ENCODE results near the gene C16orf86. TPM values are rescaled to one million over a fixed set of nuclear protein-coding genes. Genes with fewer than 3 reads are reported as not detected.

Gene C16orf86
- total RNA-seq, 3 donors from 2014 or later (not counting 1 experiment from before 2014, with no cell fraction given): 3.5 to 4.4 (median 3.6) TPM

DNA sequence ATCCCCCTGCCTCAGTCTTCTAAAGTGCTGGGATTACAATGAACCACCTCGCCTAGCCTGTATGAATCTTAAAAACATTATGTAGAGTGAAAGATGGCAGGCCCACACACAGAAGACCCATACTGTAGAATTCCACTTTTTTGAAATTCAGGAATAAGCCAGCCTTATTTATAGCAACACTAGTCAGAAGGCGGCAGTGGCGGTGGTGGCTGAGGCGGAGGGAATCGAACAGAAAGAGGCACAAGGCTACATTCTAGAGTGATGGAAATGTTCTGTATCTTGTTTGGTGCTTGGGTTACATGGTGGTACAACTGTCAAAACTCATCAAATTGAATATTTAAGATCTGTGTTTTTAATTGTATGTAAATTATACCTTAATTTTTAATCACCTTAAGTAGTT, 41.2 kb downstream of the C16orf86 start:
- Histone ChIP-seq H3K9me3 (ENCODE audit: control insufficient read depth, insufficient read depth, low read length) (no peaks in the 10 kb centered on the region), H3K27me3 (ENCODE audit: control insufficient read depth, insufficient read depth, low read length) (no peaks in the 10 kb centered on the region), H3K4me3 (ENCODE audit: low read length) (no peak overlapping the region), H3K36me3 (ENCODE audit: control insufficient read depth, insufficient read depth, low read length) (no peaks in the 10 kb centered on the region), H3K27ac (ENCODE audit: low read length) (no peak overlapping the region), H3K4me1 (ENCODE audit: control insufficient read depth, insufficient read depth, low read length) (peaks cover 10% of the 10 kb centered on the region)
- TF ChIP-seq, protein P1, sequence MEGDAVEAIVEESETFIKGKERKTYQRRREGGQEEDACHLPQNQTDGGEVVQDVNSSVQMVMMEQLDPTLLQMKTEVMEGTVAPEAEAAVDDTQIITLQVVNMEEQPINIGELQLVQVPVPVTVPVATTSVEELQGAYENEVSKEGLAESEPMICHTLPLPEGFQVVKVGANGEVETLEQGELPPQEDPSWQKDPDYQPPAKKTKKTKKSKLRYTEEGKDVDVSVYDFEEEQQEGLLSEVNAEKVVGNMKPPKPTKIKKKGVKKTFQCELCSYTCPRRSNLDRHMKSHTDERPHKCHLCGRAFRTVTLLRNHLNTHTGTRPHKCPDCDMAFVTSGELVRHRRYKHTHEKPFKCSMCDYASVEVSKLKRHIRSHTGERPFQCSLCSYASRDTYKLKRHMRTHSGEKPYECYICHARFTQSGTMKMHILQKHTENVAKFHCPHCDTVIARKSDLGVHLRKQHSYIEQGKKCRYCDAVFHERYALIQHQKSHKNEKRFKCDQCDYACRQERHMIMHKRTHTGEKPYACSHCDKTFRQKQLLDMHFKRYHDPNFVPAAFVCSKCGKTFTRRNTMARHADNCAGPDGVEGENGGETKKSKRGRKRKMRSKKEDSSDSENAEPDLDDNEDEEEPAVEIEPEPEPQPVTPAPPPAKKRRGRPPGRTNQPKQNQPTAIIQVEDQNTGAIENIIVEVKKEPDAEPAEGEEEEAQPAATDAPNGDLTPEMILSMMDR (IDR thresholded peaks at IDR 0.05): no peak
- DNase-seq (no peak), ATAC-seq (no peak)
- Mint-ChIP-seq H3K36me3 (no peaks in the 10 kb centered on the region), H3K27me3 (ENCODE audit: low read depth in 2 of 2) (no peaks in the 10 kb centered on the region), H3K9me3 (no peaks in the 10 kb centered on the region), H3K4me3 (no peak overlapping the region), H3K27ac (no peak overlapping the region), H3K4me1 (peaks cover 17 to 24% of the 10 kb centered on the region in 2 donors)
- 99% methylated on average over 5 of the region's 5 CpGs for WGBS (ENCODE audit: insufficient coverage)
- intact Hi-C loops (cut with micrococcal nuclease): no loop called here

DNA sequence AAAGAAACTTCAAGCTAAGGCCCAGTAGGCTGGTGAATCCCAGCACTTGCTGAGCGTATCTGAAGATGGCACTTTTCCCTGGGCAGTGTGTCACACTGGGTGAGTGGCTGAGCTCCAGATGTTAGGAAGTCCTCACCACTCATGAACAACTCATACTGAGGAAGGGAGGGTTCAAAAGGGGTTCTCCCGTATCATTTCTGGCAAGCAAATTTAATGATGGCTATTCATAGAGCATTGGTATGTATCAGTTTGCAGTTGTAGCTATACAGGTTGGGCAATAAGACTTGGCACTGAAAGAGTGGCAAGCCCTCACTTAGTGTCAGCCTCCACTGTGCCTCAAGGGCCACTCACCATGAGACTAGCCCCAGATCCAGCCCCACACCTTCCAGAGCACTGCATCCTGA, 41.8 kb downstream of the C16orf86 start:
- 94% methylated on average over 2 of the region's 2 CpGs for WGBS (ENCODE audit: insufficient coverage)
- Histone ChIP-seq H3K9me3 (ENCODE audit: control insufficient read depth, insufficient read depth, low read length) (no peaks in the 10 kb centered on the region), H3K27ac (ENCODE audit: low read length) (no peak overlapping the region), H3K4me1 (ENCODE audit: control insufficient read depth, insufficient read depth, low read length) (peaks cover 4% of the 10 kb centered on the region), H3K36me3 (ENCODE audit: control insufficient read depth, insufficient read depth, low read length) (no peaks in the 10 kb centered on the region), H3K4me3 (ENCODE audit: low read length) (no peak overlapping the region), H3K27me3 (ENCODE audit: control insufficient read depth, insufficient read depth, low read length) (no peaks in the 10 kb centered on the region)
- H3K27ac Mint-ChIP-seq: no peak overlapping the region
- intact Hi-C loops (cut with micrococcal nuclease): no loop called here
- TF ChIP-seq, protein P1 (IDR thresholded peaks at IDR 0.05): no peak
- no peaks in the 10 kb centered on the region for H3K9me3 Mint-ChIP-seq
- H3K36me3 Mint-ChIP-seq: no peaks in the 10 kb centered on the region
- H3K4me1 Mint-ChIP-seq: peaks cover 14 to 19% of the 10 kb centered on the region in 2 donors
- H3K27me3 Mint-ChIP-seq (ENCODE audit: low read depth in 2 of 2): no peaks in the 10 kb centered on the region
- no peak for ATAC-seq
- DNase-seq: no peak
- no peak overlapping the region for H3K4me3 Mint-ChIP-seq

DNA sequence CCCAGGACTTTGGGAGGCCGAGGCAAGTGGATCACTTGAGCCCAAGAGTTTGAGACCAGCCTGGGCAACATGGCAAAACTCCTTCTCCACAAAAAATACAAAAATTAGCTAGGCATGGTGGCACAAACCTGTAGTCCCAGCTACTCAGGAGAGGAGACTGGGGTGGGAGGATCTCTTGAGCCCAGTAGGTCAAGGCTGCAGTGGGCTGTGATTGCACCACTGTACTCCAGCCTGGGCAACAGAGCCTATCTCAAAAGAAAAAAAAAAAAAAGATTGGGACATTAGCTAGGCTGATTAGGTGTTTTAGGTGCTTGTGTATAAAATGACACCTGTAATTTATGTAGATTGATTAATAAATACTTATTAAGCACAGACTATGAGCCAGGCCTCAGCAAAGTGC, 42.4 kb downstream of the C16orf86 start:
- Histone ChIP-seq H3K9me3 (ENCODE audit: control insufficient read depth, insufficient read depth, low read length) (no peaks in the 10 kb centered on the region), H3K27me3 (ENCODE audit: control insufficient read depth, insufficient read depth, low read length) (no peaks in the 10 kb centered on the region), H3K36me3 (ENCODE audit: control insufficient read depth, insufficient read depth, low read length) (no peaks in the 10 kb centered on the region), H3K4me3 (ENCODE audit: low read length) (no peak overlapping the region), H3K27ac (ENCODE audit: low read length) (no peak overlapping the region), H3K4me1 (ENCODE audit: control insufficient read depth, insufficient read depth, low read length) (no peaks in the 10 kb centered on the region)
- Mint-ChIP-seq H3K36me3 (no peaks in the 10 kb centered on the region), H3K9me3 (no peaks in the 10 kb centered on the region), H3K27me3 (ENCODE audit: low read depth in 2 of 2) (no peaks in the 10 kb centered on the region), H3K4me1 (peaks cover 7 to 12% of the 10 kb centered on the region in 2 donors), H3K4me3 (no peak overlapping the region), H3K27ac (no peak overlapping the region)
- ATAC-seq (no peak), DNase-seq (no peak)
- intact Hi-C loops (cut with micrococcal nuclease): no loop called here
- WGBS (ENCODE audit: insufficient coverage): 90% methylated on average over 1 of the region's 1 CpG
- TF ChIP-seq, protein P1 (IDR thresholded peaks at IDR 0.05): no peak

DNA sequence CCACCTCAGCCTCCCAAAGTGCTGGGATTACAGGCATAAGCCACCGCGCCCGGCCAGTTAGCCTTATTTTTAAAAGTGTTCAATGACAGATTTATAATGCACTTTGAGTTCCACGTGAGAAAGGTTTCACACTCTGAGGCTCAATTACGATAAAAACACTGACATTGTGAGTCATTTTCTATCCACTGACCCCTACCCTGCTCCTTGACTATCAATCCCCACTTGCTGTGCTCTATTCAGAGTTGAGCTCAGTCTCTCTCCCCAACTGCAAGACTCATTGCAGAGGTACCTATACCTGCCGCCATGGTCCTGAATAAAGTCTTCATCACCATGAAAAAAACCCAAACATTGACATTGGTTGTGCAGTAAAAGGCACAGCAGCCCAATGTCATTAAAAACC, 44.0 kb downstream of the C16orf86 start:
- no peak for ATAC-seq
- H3K9me3 ChIP-seq (ENCODE audit: control insufficient read depth, insufficient read depth, low read length): no peaks in the 10 kb centered on the region

More for the DNA sequence above, 44.0 kb downstream of the C16orf86 start:
- WGBS (ENCODE audit: insufficient coverage): 97% methylated on average over 6 of the region's 6 CpGs
- H3K36me3 Mint-ChIP-seq: no peaks in the 10 kb centered on the region
- no peak overlapping the region for H3K27ac ChIP-seq (ENCODE audit: low read length)
- H3K4me3 ChIP-seq (ENCODE audit: low read length): no peak overlapping the region
- TF ChIP-seq, protein P1 (IDR thresholded peaks at IDR 0.05): no peak
- H3K4me1 Mint-ChIP-seq: peaks cover 0 to 6% of the 10 kb centered on the region in 2 donors
- no peaks in the 10 kb centered on the region for H3K36me3 ChIP-seq (ENCODE audit: control insufficient read depth, insufficient read depth, low read length)
- no peak overlapping the region for H3K4me3 Mint-ChIP-seq
- intact Hi-C loops (cut with micrococcal nuclease): no loop called here
- H3K9me3 Mint-ChIP-seq: no peaks in the 10 kb centered on the region
- no peak overlapping the region for H3K27ac Mint-ChIP-seq
- no peaks in the 10 kb centered on the region for H3K4me1 ChIP-seq (ENCODE audit: control insufficient read depth, insufficient read depth, low read length)
- H3K27me3 Mint-ChIP-seq (ENCODE audit: low read depth in 2 of 2): no peaks in the 10 kb centered on the region
- no peaks in the 10 kb centered on the region for H3K27me3 ChIP-seq (ENCODE audit: control insufficient read depth, insufficient read depth, low read length)
- DNase-seq: no peak
